HG02938 (cell line): ENCODE results near the gene TGFBR3.
"Not testable (repeated sequence)": the region's sequence is repeated elsewhere in the genome, so short reads cannot be mapped to it uniquely, and the experiment has no call there.

ENCODE experiments used
- ATAC-seq: cut with Tn5 transposase; IDR thresholded peaks from one replicate; pipeline ENCODE4 v1.9.1; 2021; ENCODE audit warnings: mild to moderate bottlenecking, moderate library complexity; ENCODE audit not compliant: unreplicated experiment

TGFBR3 gene

GRCh38 chr1:91666651-91667050 lies 219.3 kb downstream of the TGFBR3 start:
- ATAC-seq = not testable (repeated sequence)

DNA sequence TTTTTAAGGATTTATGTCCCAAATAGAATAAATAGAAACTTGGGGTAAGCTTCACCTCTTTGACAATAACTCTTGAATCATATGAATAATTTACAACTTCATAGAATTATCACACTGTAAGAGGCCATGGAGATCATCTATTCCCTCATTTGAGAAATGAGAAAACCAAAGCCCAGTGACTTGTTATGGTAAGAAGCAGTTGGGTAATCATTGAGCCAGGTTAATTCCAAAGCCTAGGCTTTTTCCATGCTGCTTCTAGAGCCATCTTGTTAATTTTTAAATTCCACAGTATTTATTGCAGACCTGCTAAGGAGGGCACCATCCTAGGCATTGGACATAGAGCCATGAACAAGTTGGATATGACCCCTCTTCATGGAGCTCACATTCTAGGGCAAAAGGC lies 224.8 kb downstream of the TGFBR3 start:
- no peak for ATAC-seq

DNA sequence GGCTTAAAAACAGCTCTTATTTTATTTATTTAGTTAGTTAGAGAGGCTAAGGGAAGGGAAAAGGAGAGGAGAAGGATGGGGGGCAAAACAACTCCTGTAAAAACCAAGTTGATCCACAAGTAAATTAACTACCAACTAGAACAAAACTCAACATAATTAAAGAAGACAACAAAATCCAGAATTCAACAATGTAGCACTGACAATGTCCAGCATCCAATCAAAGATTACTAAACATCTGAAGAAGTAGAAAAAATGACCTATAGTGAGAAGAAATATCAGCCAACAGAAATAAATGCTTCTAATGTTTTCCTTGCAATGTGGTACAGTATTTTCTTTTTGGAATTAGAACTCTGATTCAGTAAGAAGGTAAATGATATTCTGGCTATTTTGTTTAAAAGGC lies 225.2 kb downstream of the TGFBR3 start:
- no peak for ATAC-seq

GRCh38 chr1:91655912-91656449 lies 230.0 kb downstream of the TGFBR3 start:
- no peak for ATAC-seq

- no peak for ATAC-seq
Measured at GRCh38 chr1:91653183-91653582, 232.8 kb downstream of the TGFBR3 start.

DNA sequence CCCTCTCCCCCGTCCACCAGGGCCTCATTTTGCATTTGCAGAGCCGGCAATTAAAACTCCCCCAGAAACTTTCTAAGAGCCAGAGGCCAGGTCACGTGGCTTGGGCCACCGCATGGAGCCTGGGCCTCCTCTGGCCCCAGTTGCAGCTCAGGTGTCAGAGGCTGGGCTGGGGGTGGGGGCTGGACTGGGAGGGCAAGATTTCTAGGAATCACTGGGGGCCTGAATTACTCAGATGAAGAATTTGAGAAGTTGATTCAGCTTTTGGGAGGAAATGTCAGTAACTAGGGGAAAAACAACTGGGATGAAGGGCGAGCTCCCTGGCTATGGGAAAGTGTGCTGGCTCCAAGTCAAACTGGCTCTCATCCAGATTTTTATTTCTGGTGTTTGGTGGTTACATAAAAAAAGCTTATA lies 234.3 kb downstream of the TGFBR3 start:
- ATAC-seq = no peak

DNA sequence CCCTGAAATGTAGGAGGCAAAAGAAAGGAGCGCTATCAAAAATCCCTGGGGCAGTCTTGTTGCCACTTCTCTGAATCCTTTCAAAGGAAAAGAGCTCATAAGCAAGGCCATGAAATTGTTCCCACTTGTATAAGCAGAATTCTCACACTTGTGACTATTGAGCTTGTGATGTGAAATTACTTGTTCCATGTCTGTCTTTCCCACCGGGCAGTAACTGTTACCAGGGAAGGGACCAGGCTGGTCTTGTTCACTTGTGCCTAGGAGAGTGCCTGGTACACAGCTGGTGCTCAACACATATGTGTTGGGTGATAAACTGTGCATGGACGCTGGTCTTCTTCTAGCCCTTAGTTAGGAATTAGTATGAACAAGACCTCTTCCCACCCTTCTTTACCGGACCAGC lies 234.7 kb downstream of the TGFBR3 start:
- no peak for ATAC-seq

DNA sequence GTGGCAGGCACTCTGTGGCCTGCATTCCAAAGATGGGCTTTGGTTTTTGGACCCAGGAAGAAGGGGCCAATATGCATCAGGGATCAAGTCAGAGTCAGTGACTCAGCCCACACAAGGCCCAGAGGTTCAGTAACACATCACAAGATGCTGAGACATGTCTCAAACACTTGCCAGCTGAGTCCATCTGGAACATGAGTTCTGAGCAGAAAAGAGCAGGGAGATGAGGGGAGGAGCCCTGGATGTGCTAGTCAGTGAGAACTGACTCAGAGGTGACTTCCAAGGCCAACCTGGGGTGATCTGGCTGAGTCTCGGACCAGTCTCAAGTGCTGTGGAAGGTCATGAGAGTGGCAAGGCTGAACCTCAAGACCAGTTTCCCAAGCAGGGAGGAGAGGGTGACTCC lies 235.2 kb downstream of the TGFBR3 start:
- no peak for ATAC-seq

DNA sequence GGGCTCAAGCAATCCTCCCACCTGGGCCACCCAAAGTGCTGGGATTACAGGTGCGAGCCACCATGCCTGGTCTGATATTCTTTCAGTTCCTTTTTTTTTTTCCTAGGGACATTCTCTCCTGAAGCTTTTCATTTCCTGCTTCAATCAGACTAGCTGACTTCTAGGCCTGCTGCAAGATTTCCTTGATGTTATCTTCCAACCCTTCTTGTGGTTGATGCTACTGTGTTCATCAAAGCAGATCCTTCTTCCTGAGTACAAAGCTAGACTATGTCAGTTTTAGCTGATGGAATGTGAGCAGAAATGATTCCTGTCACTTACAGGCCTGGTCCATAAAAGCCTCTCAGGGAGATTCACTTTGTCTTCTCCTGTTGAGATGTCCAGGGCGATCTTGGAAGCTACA lies 238.9 kb downstream of the TGFBR3 start:
- no peak for ATAC-seq

GRCh38 chr1:91645031-91645430 lies 240.9 kb downstream of the TGFBR3 start:
- ATAC-seq = no peak

DNA sequence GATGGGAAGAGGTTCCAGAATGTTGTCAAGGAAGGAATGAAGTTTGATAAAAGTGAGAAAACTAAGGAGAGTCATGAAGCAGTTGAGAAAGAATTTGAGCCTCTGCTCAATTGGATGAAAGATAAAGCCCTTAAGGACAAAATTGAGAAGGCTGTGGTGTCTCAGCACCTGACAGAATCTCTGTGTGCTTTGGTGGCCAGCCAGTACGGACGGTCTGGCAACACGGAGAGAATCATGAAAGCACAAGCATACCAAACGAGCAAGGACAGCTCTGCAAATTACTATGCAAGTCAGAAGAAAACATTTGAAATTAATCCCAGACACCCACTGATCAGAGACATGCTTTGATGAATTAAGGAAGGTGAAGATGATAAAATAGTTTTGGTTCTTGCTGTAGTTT lies 242.5 kb downstream of the TGFBR3 start:
- no peak for ATAC-seq

GRCh38 chr1:91640877-91641526 lies 244.9 kb downstream of the TGFBR3 start:
- no peak for ATAC-seq

GRCh38 chr1:91637539-91637994 lies 248.4 kb downstream of the TGFBR3 start:
- no peak for ATAC-seq

- no peak for ATAC-seq
Measured at GRCh38 chr1:91635763-91636162, 250.2 kb downstream of the TGFBR3 start.

GRCh38 chr1:91633438-91633837 lies 252.5 kb downstream of the TGFBR3 start:
- no peak for ATAC-seq

DNA sequence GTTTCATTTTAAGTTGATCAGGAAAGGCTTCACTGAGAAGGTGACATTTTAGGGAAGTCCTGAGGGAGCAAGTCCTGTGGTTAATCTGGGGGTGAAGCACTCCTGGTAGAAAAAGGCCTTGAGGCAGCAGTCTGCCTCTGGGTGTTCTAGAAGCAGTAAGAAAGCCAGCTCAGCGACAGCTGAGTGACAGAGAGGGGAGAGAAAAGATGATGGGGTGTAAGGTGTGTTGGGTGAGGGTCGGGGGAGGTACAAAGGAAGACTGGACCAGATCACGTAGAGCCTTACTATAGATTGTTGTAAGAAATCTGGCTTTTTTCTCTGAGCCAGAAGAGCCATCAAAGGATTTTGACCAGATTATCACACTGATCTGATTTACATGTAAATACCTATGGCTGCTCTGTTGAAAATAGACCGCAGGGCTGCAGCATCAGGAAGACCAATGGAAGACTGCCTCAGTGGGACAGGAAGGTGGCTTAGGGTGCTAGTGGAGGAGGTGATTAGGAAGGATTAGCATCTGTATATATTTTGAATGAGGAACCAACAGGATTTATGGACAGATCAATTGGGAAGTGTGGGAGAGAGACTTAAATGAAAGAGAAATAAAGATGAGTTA lies 254.1 kb downstream of the TGFBR3 start:
- no peak for ATAC-seq

- no peak for ATAC-seq
Measured at GRCh38 chr1:91630803-91631202, 255.1 kb downstream of the TGFBR3 start.
